ENCODE data around the gene G2E3.

G2E3 gene

GRCh38 chr14:30656190-30656632 is 97.3 kb downstream of the G2E3 start:
- DNase-seq (ENCODE audit: low read depth): peak; percentile 58

GRCh38 chr14:30657050-30657449 is 98.1 kb downstream of the G2E3 start:
- no peak for DNase-seq (ENCODE audit: low read depth)

- DNase-seq (ENCODE audit: low read depth): peak; percentile 43
Observed at GRCh38 chr14:30657606-30658163, 98.7 kb downstream of the G2E3 start.

DNA sequence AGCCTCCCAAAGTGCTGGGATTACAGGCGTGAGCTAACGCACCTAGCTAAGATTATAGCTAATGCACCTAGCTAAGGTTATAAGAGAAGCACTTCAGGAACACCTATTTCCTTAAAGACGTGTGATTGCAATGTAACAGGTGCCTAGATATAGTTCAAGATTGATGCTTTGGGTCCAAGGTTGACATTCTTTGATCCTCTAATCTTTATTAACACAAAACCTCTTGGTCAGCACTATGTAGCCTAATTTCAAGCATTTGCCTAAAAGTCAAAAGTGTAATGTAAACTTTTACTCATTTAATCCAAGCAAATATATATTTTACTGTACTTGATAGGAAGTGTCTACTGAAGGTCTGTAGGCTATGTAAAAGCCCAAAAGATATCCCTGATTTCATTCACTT is 99.7 kb downstream of the G2E3 start:
- no peak for DNase-seq (ENCODE audit: low read depth)

- DNase-seq (ENCODE audit: low read depth): no peak
Observed at GRCh38 chr14:30669594-30669993, 110.6 kb downstream of the G2E3 start.
